Gastroesophageal sphincter (tissue), 2 donors: ENCODE data around the gene NUTM1.

Experiments
- EP300 ChIP-seq: sonication (generic); formaldehyde crosslinking; IDR thresholded peaks from one replicate; pipeline ENCODE4 v1.6.1; 2017; ENCODE audit warnings: antibody characterized with exemption, mild to moderate bottlenecking
- POLR2AphosphoS5 ChIP-seq: sonication (generic); formaldehyde crosslinking; IDR thresholded peaks from one replicate; pipeline ENCODE4 v1.6.1; 2017; ENCODE audit warnings: antibody characterized with exemption

DNA sequence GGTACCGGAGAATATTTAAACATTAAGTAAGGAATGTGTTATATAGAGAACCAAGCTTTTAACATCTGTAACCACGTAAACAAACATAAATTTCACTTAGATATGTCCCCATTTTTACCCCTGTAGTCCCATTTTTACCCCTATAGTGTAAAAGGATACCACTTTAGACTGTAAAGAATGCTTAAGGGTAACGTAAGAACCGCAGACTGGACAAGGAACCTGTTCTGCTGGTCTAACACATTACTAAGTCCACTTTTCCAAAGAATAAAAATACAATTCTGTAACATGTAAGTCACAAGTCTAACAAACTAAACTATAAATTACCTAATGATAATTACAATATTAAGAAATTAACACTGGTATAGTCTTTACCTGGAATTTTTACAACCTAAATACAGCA lies 8.4 kb upstream of the NUTM1 start:
- TF ChIP-seq EP300 (no peak), POLR2AphosphoS5 (no peak)
